IMR-90 (cell line): Measurements from ENCODE around the gene BCAS3. TPM values are rescaled to one million over a fixed set of nuclear protein-coding genes. Genes with fewer than 3 reads are reported as not detected.
A peak's percentile ranks its signal among the peaks of the same experiment; 100 is the strongest.

Experiments
- ATAC-seq: fragments of 200-7000 bp; cut with Tn5 transposase; 2 replicates; pipeline ENCODE4 v1.9.1; 2020; ENCODE audit warnings: low read depth, mild to moderate bottlenecking, moderate library complexity
- BruUV-seq: library from RNA; stranded (reverse); fragments of 400-500 nt; replicated peaks from 2 replicates; lab custom pipeline; 2021; lab: Mats Ljungman, UMichigan
- CTCF ChIA-PET: fragments of 300-600 bp; formaldehyde crosslinking; extraction: SDS; loops from one replicate; lab custom pipeline; 2021; ENCODE audit warnings: antibody characterized with exemption; lab: Yijun Ruan, JAX
- POLR2A ChIA-PET: fragments of 300-600 bp; sonication (Branson Sonifier 250); formaldehyde crosslinking; loops from one replicate; lab custom pipeline; 2022; ENCODE audit warnings: antibody characterized with exemption; ENCODE audit not compliant: unreplicated experiment; lab: Charles Lee
- DNase-seq: peaks from one replicate; pipeline ENCODE4 v3.0.0; 2013
- H2AFZ ChIP-seq: replicated peaks from 2 replicates; pipeline ENCODE3; 2013; ENCODE audit warnings: low read length, mild to moderate bottlenecking; ENCODE audit not compliant: poor library complexity
- H2AK5ac ChIP-seq: 2 replicates; pipeline ENCODE4 v1.6.1; 2013; ENCODE audit warnings: low read depth, low read length, inconsistent platforms
- H2AK9ac ChIP-seq: replicated peaks from 2 replicates; pipeline ENCODE3; 2013; ENCODE audit warnings: mild to moderate bottlenecking, low read depth, low read length, moderate library complexity; ENCODE audit not compliant: poor library complexity
- H2BK120ac ChIP-seq: 2 replicates; pipeline ENCODE4 v1.6.1; 2013; ENCODE audit warnings: low read depth, low read length, inconsistent platforms
- H2BK15ac ChIP-seq: 3 replicates; pipeline ENCODE4 v1.6.1; 2013; ENCODE audit warnings: low read depth, low read length, inconsistent platforms
- H2BK20ac ChIP-seq: 2 replicates; pipeline ENCODE4 v1.6.1; 2013; ENCODE audit warnings: low read depth, mild to moderate bottlenecking, inconsistent platforms, low read length, moderate library complexity
- H2BK5ac ChIP-seq: 2 replicates; pipeline ENCODE4 v1.6.1; 2013; ENCODE audit warnings: mild to moderate bottlenecking, low read depth, low read length, inconsistent platforms; ENCODE audit not compliant: poor library complexity, severe bottlenecking
- H3K14ac ChIP-seq: replicated peaks from 2 replicates; pipeline ENCODE4 v1.6.1; 2013; ENCODE audit warnings: low read depth, low read length, inconsistent platforms
- H3K18ac ChIP-seq: 2 replicates; pipeline ENCODE4 v1.6.1; 2013; ENCODE audit warnings: low read depth, low read length, control low read depth
- H3K23ac ChIP-seq: 2 replicates; pipeline ENCODE4 v1.6.1; 2013; ENCODE audit warnings: low read depth, low read length, inconsistent platforms
- H3K27ac ChIP-seq: 2 replicates; pipeline ENCODE4 v1.5.1; 2013; ENCODE audit warnings: mild to moderate bottlenecking, control low read depth, low read length; ENCODE audit not compliant: insufficient read depth
- H3K27me3 ChIP-seq: 2 replicates; pipeline ENCODE4 v1.6.1; 2013; ENCODE audit warnings: low read length; ENCODE audit not compliant: control insufficient read depth, insufficient read depth
- H3K36me3 ChIP-seq: 2 replicates; pipeline ENCODE4 v1.6.1; 2013; ENCODE audit warnings: low read length, mixed read lengths; ENCODE audit not compliant: control insufficient read depth, insufficient read depth
- H3K4ac ChIP-seq: 2 replicates; pipeline ENCODE4 v1.6.1; 2013; ENCODE audit warnings: low read depth, low read length, inconsistent platforms
- H3K4me1 ChIP-seq: 2 replicates; pipeline ENCODE4 v1.6.1; 2013; ENCODE audit warnings: low read length, mixed read lengths; ENCODE audit not compliant: control insufficient read depth, insufficient read depth
- H3K4me2 ChIP-seq: 2 replicates; pipeline ENCODE4 v1.6.1; 2013; ENCODE audit warnings: low read depth, mild to moderate bottlenecking, control low read depth, low read length, moderate library complexity
- H3K4me3 ChIP-seq: 2 replicates; pipeline ENCODE4 v1.5.1; 2013; ENCODE audit warnings: low read depth, mild to moderate bottlenecking, control low read depth, low read length, moderate library complexity; ENCODE audit not compliant: insufficient read depth
- H3K56ac ChIP-seq: 2 replicates; pipeline ENCODE4 v1.6.1; 2013; ENCODE audit warnings: low read length, inconsistent platforms; ENCODE audit not compliant: insufficient read depth; ENCODE audit errors: extremely low read depth
- H3K79me1 ChIP-seq, 2 experiments: 2 replicates each; pipeline ENCODE4 v1.6.1; 2013; ENCODE audit warnings: low read length in 2 of 2, inconsistent platforms in 1 of 2, low read depth in 1 of 2
- H3K9ac ChIP-seq: 2 replicates; pipeline ENCODE4 v1.6.1; 2013; ENCODE audit warnings: low read depth, low read length, control low read depth
- H3K9me1 ChIP-seq: 2 replicates; pipeline ENCODE4 v1.6.1; 2013; ENCODE audit warnings: low read length, inconsistent platforms; ENCODE audit not compliant: insufficient read depth
- H3K9me3 ChIP-seq: 2 replicates; pipeline ENCODE4 v1.6.1; 2013; ENCODE audit warnings: low read length; ENCODE audit not compliant: control insufficient read depth, insufficient read depth
- H4K20me1 ChIP-seq: 2 replicates; pipeline ENCODE4 v1.6.1; 2013; ENCODE audit warnings: low read length, inconsistent platforms; ENCODE audit not compliant: insufficient read depth
- H4K5ac ChIP-seq: 2 replicates; pipeline ENCODE4 v1.6.1; 2013; ENCODE audit warnings: mild to moderate bottlenecking, low read depth, low read length, control low read depth
- H4K8ac ChIP-seq, 2 experiments: 2 replicates each; pipeline ENCODE4 v1.6.1; 2013; ENCODE audit warnings: low read depth in 2 of 2, low read length in 2 of 2, control low read depth in 1 of 2, inconsistent platforms in 1 of 2
- H4K91ac ChIP-seq: 2 replicates; pipeline ENCODE4 v1.6.1; 2013; ENCODE audit warnings: low read depth, low read length, inconsistent platforms; ENCODE audit not compliant: insufficient read depth
- BHLHE40 ChIP-seq: fragments of 150-350 bp; IDR thresholded peaks from 2 replicates; pipeline ENCODE4 v1.6.1; 2016; ENCODE audit warnings: mild to moderate bottlenecking, low read depth, low read length
- CEBPB ChIP-seq: IDR thresholded peaks from 2 replicates; pipeline ENCODE4 v1.6.1; 2012; ENCODE audit warnings: low read depth, low read length, improper control_type of control experiment
- CHD1 ChIP-seq: IDR thresholded peaks from 2 replicates; pipeline ENCODE4 v1.6.1; 2012; ENCODE audit warnings: low read depth, low read length, improper control_type of control experiment
- CTCF ChIP-seq: conservative IDR thresholded peaks from 2 replicates; pipeline ENCODE4 v1.5.1; 2012; ENCODE audit warnings: mild to moderate bottlenecking, low read depth, low read length, improper control_type of control experiment
- FOS ChIP-seq: fragments of 150-350 bp; IDR thresholded peaks from 2 replicates; pipeline ENCODE4 v1.6.1; 2016; ENCODE audit warnings: low read depth, low read length
- MAFK ChIP-seq: IDR thresholded peaks from 2 replicates; pipeline ENCODE4 v1.6.1; 2012; ENCODE audit warnings: low read depth, low read length, improper control_type of control experiment
- MAZ ChIP-seq: IDR thresholded peaks from 2 replicates; pipeline ENCODE4 v1.6.1; 2012; ENCODE audit warnings: low read depth, mild to moderate bottlenecking, low read length, improper control_type of control experiment, moderate library complexity, borderline replicate concordance
- MXI1 ChIP-seq: IDR thresholded peaks from 2 replicates; pipeline ENCODE4 v1.6.1; 2012; ENCODE audit warnings: low read depth, mild to moderate bottlenecking, low read length, moderate library complexity, borderline replicate concordance
- NFE2L2 ChIP-seq: fragments of 150-350 bp; IDR thresholded peaks from 2 replicates; pipeline ENCODE4 v1.6.1; 2016; ENCODE audit warnings: low read depth, mild to moderate bottlenecking, low read length
- POLR2A ChIP-seq: IDR thresholded peaks from 2 replicates; pipeline ENCODE4 v1.6.1; 2012; ENCODE audit warnings: mild to moderate bottlenecking, low read depth, low read length
- RAD21 ChIP-seq: IDR thresholded peaks from 2 replicates; pipeline ENCODE4 v1.6.1; 2012; ENCODE audit warnings: low read length, improper control_type of control experiment
- RCOR1 ChIP-seq: IDR thresholded peaks from 2 replicates; pipeline ENCODE4 v1.6.1; 2012; ENCODE audit warnings: mild to moderate bottlenecking, low read length, improper control_type of control experiment; ENCODE audit not compliant: insufficient replicate concordance
- RFX5 ChIP-seq: IDR thresholded peaks from 2 replicates; pipeline ENCODE4 v1.8.0; 2012; ENCODE audit warnings: low read depth, mild to moderate bottlenecking, low read length, moderate library complexity
- SMC3 ChIP-seq: fragments of 150-350 bp; IDR thresholded peaks from 2 replicates; pipeline ENCODE4 v1.6.1; 2016; ENCODE audit warnings: low read depth, mild to moderate bottlenecking, antibody characterized with exemption, low read length, moderate library complexity
- USF2 ChIP-seq: fragments of 150-350 bp; IDR thresholded peaks from 2 replicates; pipeline ENCODE4 v1.6.1; 2017; ENCODE audit warnings: mild to moderate bottlenecking, antibody characterized with exemption, low read length, low read depth
- WGBS, 2 experiments: methylation state at CpG; one replicate each; pipeline versions ENCODE4 v1.1.5 to v1.1.7; 2013; ENCODE audit warnings: missing lambda C conversion rate in 2 of 2; ENCODE audit not compliant: insufficient read length in 1 of 2; ENCODE audit errors: extremely low coverage in 2 of 2; 5-methylcytosine and 5-hydroxymethylcytosine counted together
- dilution Hi-C: fragments of 300-500 bp; cut with HindIII; formaldehyde crosslinking; loops from one replicate; pipeline ENCODE4 v1.14.3; 2018; ENCODE audit warnings: low sequenced_read_pairs; ENCODE audit not compliant: unreplicated experiment
- in situ Hi-C: fragments of 300-500 bp; cut with MboI; formaldehyde crosslinking; loops from 3 replicates; pipeline ENCODE4 v1.14.3; 2019; ENCODE audit warnings: low sequenced_read_pairs, inconsistent platforms, mixed read lengths
- intact Hi-C: fragments of 100-400 bp; cut with micrococcal nuclease; formaldehyde crosslinking; loops from 2 replicates; pipeline ENCODE4 v1.10.0; 2022
- polyA plus RNA-seq, 3 experiments: library from polyadenylated mRNA; depleted of rRNA; stranded (reverse); fragments of >200 nt; gene quantifications; 2 replicates each; pipeline ENCODE4 v1.2.3, GENCODE V29; 2012; ENCODE audit warnings: low replicate concordance in 1 of 3
- total RNA-seq: library from RNA; depleted of rRNA; stranded (reverse); fragments of >200 nt; gene quantifications from 2 replicates; pipeline ENCODE4 v1.2.3, GENCODE V29; 2012

BCAS3 gene
- total and polyA plus RNA-seq, 2 of the 4 experiments (the other 2 are of a cell fraction), result 6.3 to 27.1 TPM

DNA sequence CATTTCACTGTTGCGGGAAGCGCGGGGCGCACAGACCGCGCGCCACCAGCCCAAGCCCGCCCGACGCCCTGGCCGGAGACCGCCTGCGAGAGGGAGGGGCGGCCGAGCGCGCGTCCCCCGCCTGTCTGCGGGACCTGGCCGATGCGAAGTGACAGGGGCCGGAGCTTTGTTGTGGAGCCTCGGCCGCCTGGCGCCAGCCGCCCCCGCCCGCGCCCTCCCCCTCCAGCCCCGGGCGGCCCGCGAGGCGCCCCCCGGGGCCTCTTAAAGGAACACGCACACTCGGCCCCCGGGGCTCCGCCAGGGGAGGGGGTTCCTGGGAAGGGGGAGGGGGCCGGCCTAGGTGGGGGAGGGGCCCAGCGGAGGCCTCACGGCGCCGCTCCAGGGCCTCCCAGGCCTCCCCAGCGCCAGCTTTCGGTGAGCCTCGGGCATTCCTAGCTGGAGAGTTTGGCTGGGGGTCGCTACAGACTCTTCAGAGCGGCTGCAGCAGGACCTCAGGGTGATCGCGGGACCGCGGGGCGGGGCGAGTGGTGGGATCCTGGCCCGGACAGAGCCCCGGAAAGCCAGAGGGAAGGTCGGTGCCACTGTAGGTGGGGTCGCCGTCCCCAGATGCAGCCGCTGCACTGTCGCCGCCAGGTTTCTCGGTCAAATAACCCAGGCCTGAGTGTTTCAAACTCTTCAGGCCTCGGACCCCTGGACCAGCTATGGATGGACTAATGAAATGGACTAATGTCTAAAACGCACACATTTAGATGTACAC lies 719.6 kb downstream of the BCAS3 start:
- Histone ChIP-seq H2BK15ac (peak overlapping the region; percentile 65; the same call in 2 of the 3 replicates), H2BK5ac (peak overlapping the region; percentile 96), H2BK20ac (peak overlapping the region; percentile 53), H4K91ac (peak overlapping the region; percentile 100), H3K14ac (peak overlapping the region; percentile 99), H3K9me3 (no peaks in the 10 kb centered on the region), H3K27me3 (no peaks in the 10 kb centered on the region), H3K4me3 (peak overlapping the region; percentile 90), H3K18ac (peak overlapping the region; percentile 98), H3K79me1 (peaks cover 2 to 37% of the 10 kb centered on the region in 2 experiments; a peak in 3 of 4 replicates), H4K5ac (peak overlapping the region; percentile 100), H4K8ac (peak overlapping the region; percentile 95 to 97), H3K27ac (peak overlapping the region; percentile 99), H2BK120ac (peak overlapping the region; percentile 96), H3K4ac (peak overlapping the region; percentile 100), H3K9ac (peak overlapping the region; percentile 96), H3K4me2 (peak overlapping the region; percentile 97), H3K9me1 (peaks cover 17% of the 10 kb centered on the region), H3K23ac (peak overlapping the region; percentile 94), H2AFZ (peak overlapping the region; percentile 86), H3K36me3 (peaks cover 20% of the 10 kb centered on the region), H4K20me1 (peaks cover 29% of the 10 kb centered on the region), H3K4me1 (peaks cover 26% of the 10 kb centered on the region), H3K56ac (peak overlapping the region; percentile 96), H2AK9ac (peak overlapping the region; percentile 99), H2AK5ac (peak overlapping the region; percentile 97)
- WGBS, 2 experiments, result 4% methylated on average over 5 of the region's 67 CpGs; no CpG with 5 or more reads in 1 of the 2 experiments
- intact Hi-C loops (loop anchor here (5.0 to 10.0 kb wide), 5 partner anchors 145 to 492 kb away; no protein-coding TSS in a partner anchor), dilution Hi-C loops (no loop called here), in situ Hi-C loops (no loop called here)
- peak; percentile 8 for ATAC-seq
- no TSS peak for BruUV-seq
- DNase-seq, result peak; percentile 72
- ChIA-PET CTCF (interaction anchor here (1.1 to 1.3 kb wide), 3 partner anchors 38 to 426 kb away, joined by 3 to 4 read pairs (median 3); no protein-coding TSS in a partner anchor), POLR2A (interaction anchor here (0.7 to 1.5 kb wide), 6 partner anchors 9 to 195 kb away, joined by 3 to 8 read pairs (median 4); no protein-coding TSS in a partner anchor)
- TF ChIP-seq RFX5 (no peak), CHD1 (no peak), MXI1 (no peak), MAZ (peak; percentile 41; the same call in 1 of the 2 replicates), USF2 (no peak), CEBPB (no peak), POLR2A (peak; percentile 57; the same call in 1 of the 2 replicates), RCOR1 (no peak), FOS (no peak), RAD21 (peak; percentile 31), CTCF (peak; percentile 36; the same call in 1 of the 2 replicates), BHLHE40 (no peak), SMC3 (no peak), NFE2L2 (no peak), MAFK (no peak)
